CD4-positive, alpha-beta T cell treated with Interleukin-6 for 4 hours (primary cell): ENCODE data around the gene TGFB2.

Experiments used
- DNase-seq: peaks from one replicate; pipeline ENCODE4 v3.0.0-alpha.2; 2020; ENCODE audit warnings: mixed read lengths

TGFB2 gene

GRCh38 chr1:218467101-218468072 lies 122.3 kb downstream of the TGFB2 start:
- DNase-seq = no peak

GRCh38 chr1:218468711-218469110 lies 123.6 kb downstream of the TGFB2 start:
- DNase-seq = no peak

GRCh38 chr1:218472885-218473284 lies 127.7 kb downstream of the TGFB2 start:
- DNase-seq = no peak

GRCh38 chr1:218473522-218473921 lies 128.4 kb downstream of the TGFB2 start:
- DNase-seq = no peak

- DNase-seq = no peak
Observed at GRCh38 chr1:218474128-218474527, 129.0 kb downstream of the TGFB2 start.

- no peak for DNase-seq
Observed at GRCh38 chr1:218475275-218475674, 130.1 kb downstream of the TGFB2 start.

- DNase-seq = no peak
Observed at GRCh38 chr1:218475699-218476098, 130.6 kb downstream of the TGFB2 start.

GRCh38 chr1:218476385-218476784 lies 131.2 kb downstream of the TGFB2 start:
- no peak for DNase-seq

- no peak for DNase-seq
Observed at GRCh38 chr1:218478336-218478735, 133.2 kb downstream of the TGFB2 start.

- DNase-seq = no peak
Observed at GRCh38 chr1:218479436-218480115, 134.4 kb downstream of the TGFB2 start.

GRCh38 chr1:218480137-218480536 lies 135.0 kb downstream of the TGFB2 start:
- no peak for DNase-seq

- no peak for DNase-seq
Observed at GRCh38 chr1:218480588-218481099, 135.5 kb downstream of the TGFB2 start.

GRCh38 chr1:218481116-218481775 lies 136.1 kb downstream of the TGFB2 start:
- no peak for DNase-seq

- DNase-seq = no peak
Observed at GRCh38 chr1:218482683-218483082, 137.5 kb downstream of the TGFB2 start.

GRCh38 chr1:218485241-218485928 lies 140.2 kb downstream of the TGFB2 start:
- no peak for DNase-seq

- no peak for DNase-seq
Observed at GRCh38 chr1:218488531-218488930, 143.4 kb downstream of the TGFB2 start.

GRCh38 chr1:218488986-218489385 lies 143.8 kb downstream of the TGFB2 start:
- no peak for DNase-seq

GRCh38 chr1:218490406-218490922 lies 145.3 kb downstream of the TGFB2 start:
- no peak for DNase-seq

- DNase-seq = no peak
Observed at GRCh38 chr1:218492874-218493273, 147.7 kb downstream of the TGFB2 start.

GRCh38 chr1:218493986-218494385 lies 148.8 kb downstream of the TGFB2 start:
- DNase-seq = no peak
